GM12878 (cell line): ENCODE measurements around the gene STK26. TPM values are rescaled to one million over a fixed set of nuclear protein-coding genes. Genes with fewer than 3 reads are reported as not detected.

Experiments used
- ATF7 ChIP-seq: fragments of 450-650 bp; IDR thresholded peaks from 2 replicates; pipeline ENCODE4 v1.6.1; 2016; ENCODE audit warnings: low read depth, mild to moderate bottlenecking
- BACH1 ChIP-seq: fragments of 450-650 bp; IDR thresholded peaks from 2 replicates; pipeline ENCODE4 v1.6.1; 2017; ENCODE audit warnings: mild to moderate bottlenecking, borderline replicate concordance
- BCL3 ChIP-seq: IDR thresholded peaks from 2 replicates; pipeline ENCODE4 v1.6.1; 2011; ENCODE audit warnings: borderline replicate concordance, low read depth, mild to moderate bottlenecking, moderate library complexity, low read length; ENCODE audit not compliant: insufficient read depth, poor library complexity, severe bottlenecking
- CBX3 ChIP-seq: fragments of 200-600 bp; sonication (generic); IDR thresholded peaks from 2 replicates; pipeline ENCODE4 v1.6.1; 2016; ENCODE audit warnings: low read depth, borderline replicate concordance
- CBX5 ChIP-seq: sonication (generic); IDR thresholded peaks from 2 replicates; pipeline ENCODE4 v1.6.1; 2016; ENCODE audit warnings: low read depth, moderate library complexity, mild to moderate bottlenecking, inconsistent platforms
- CEBPB ChIP-seq, 2 experiments: fragments of 150-350 bp in 1 of 2; IDR thresholded peaks; 2 replicates each; pipeline ENCODE4 v1.6.1; 2012 to 2014; ENCODE audit warnings: low read depth in 2 of 2, low read length in 2 of 2, borderline replicate concordance in 1 of 2, inconsistent platforms in 1 of 2
- CREB1 ChIP-seq: IDR thresholded peaks from 2 replicates; pipeline ENCODE4 v1.6.1; 2012; ENCODE audit warnings: low read depth, mild to moderate bottlenecking, inconsistent platforms
- EZH2 ChIP-seq: IDR thresholded peaks from 2 replicates; pipeline ENCODE4 v1.6.1; 2012; ENCODE audit warnings: low read depth, mild to moderate bottlenecking, control low read depth, inconsistent platforms, low read length, borderline replicate concordance; ENCODE audit not compliant: control insufficient read depth
- GATAD2B ChIP-seq: fragments of 450-650 bp; conservative IDR thresholded peaks from 2 replicates; pipeline ENCODE4 v1.6.1; 2017; ENCODE audit warnings: low read depth, mild to moderate bottlenecking, moderate library complexity
- HSF1 ChIP-seq: fragments of 150-350 bp; IDR thresholded peaks from 2 replicates; pipeline ENCODE4 v1.6.1; 2014; ENCODE audit warnings: mild to moderate bottlenecking, low read depth, low read length
- IKZF1 ChIP-seq: fragments of 450-650 bp; conservative IDR thresholded peaks from 2 replicates; pipeline ENCODE4 v1.6.1; 2017; ENCODE audit warnings: antibody characterized with exemption, mild to moderate bottlenecking
- MEF2B ChIP-seq: fragments of 450-650 bp; IDR thresholded peaks from 2 replicates; pipeline ENCODE4 v1.6.1; 2018; ENCODE audit warnings: mild to moderate bottlenecking, moderate library complexity; ENCODE audit not compliant: partially characterized antibody, poor library complexity, severe bottlenecking
- POLR2A ChIP-seq: IDR thresholded peaks from 2 replicates; pipeline ENCODE4 v1.6.1; 2011; ENCODE audit warnings: low read depth, mild to moderate bottlenecking, low read length
- RUNX3 ChIP-seq: IDR thresholded peaks from 2 replicates; pipeline ENCODE4 v1.6.1; 2012; ENCODE audit warnings: low read length, inconsistent platforms
- SMARCA5 ChIP-seq: fragments of 450-650 bp; IDR thresholded peaks from 2 replicates; pipeline ENCODE4 v1.6.1; 2017; ENCODE audit warnings: mild to moderate bottlenecking
- SP1 ChIP-seq: IDR thresholded peaks from one replicate; pipeline ENCODE4 v1.6.1; 2011; ENCODE audit warnings: low read depth, low read length
- TBL1XR1 ChIP-seq: IDR thresholded peaks from 2 replicates; pipeline ENCODE4 v1.6.1; 2012; ENCODE audit warnings: low read depth, low read length, improper control_type of control experiment
- WRNIP1 ChIP-seq: IDR thresholded peaks from 2 replicates; pipeline ENCODE4 v1.6.1; 2011; ENCODE audit warnings: low read depth, low read length, improper control_type of control experiment, borderline replicate concordance
- ZNF24 ChIP-seq: fragments of 450-650 bp; IDR thresholded peaks from 2 replicates; pipeline ENCODE4 v1.6.1; 2017; ENCODE audit warnings: antibody characterized with exemption, mild to moderate bottlenecking
- ZSCAN29 ChIP-seq: fragments of 450-650 bp; IDR thresholded peaks from 2 replicates; pipeline ENCODE4 v1.6.1; 2017; ENCODE audit warnings: mild to moderate bottlenecking, moderate library complexity
- polyA plus RNA-seq, 11 experiments: library from polyadenylated mRNA; depleted of rRNA in 4 of 11; unstranded in 6 of 11; stranded (reverse) in 5 of 11; fragments of >200 nt; fragmentation: Nextera tagmentation in 4 of 11; fragmentation: Illumina TruSeq in 1 of 11; extraction: Ambion mirVana in 4 of 11; extraction: Trizol in 1 of 11; gene quantifications; 1 replicate in 1 of 11; 2 replicates in 10 of 11; pipeline versions ENCODE4 v1.2.1 to v1.2.3, GENCODE V29; 2011 to 2016; ENCODE audit warnings: inconsistent platforms in 2 of 11, missing spikeins in 2 of 11, low read depth in 1 of 11
- total RNA-seq, 4 experiments: library from RNA; depleted of rRNA in 3 of 4; stranded (reverse); fragments of >200 nt in 3 of 4; fragmentation: Illumina TruSeq in 1 of 4; extraction: Trizol in 1 of 4; gene quantifications; 2 replicates each; pipeline versions ENCODE4 v1.2.1 to v1.2.3, GENCODE V29; 2013 to 2021
- TF ChIP-seq, protein P1 (sequence below): fragments of 450-650 bp; IDR thresholded peaks from 2 replicates; pipeline ENCODE4 v1.6.1; 2017; ENCODE audit warnings: mild to moderate bottlenecking, moderate library complexity
- TF ChIP-seq, protein P2 (sequence below): fragments of 450-650 bp; IDR thresholded peaks from 2 replicates; pipeline ENCODE4 v1.6.1; 2018; ENCODE audit warnings: mild to moderate bottlenecking, low read depth, moderate library complexity; ENCODE audit not compliant: partially characterized antibody

STK26 gene
- total and polyA plus RNA-seq, 10 of the 15 experiments (the other 5 are each of a cell fraction or from before 2014, with no cell fraction given): 30.4 to 78.6 (median 58.8) TPM

DNA sequence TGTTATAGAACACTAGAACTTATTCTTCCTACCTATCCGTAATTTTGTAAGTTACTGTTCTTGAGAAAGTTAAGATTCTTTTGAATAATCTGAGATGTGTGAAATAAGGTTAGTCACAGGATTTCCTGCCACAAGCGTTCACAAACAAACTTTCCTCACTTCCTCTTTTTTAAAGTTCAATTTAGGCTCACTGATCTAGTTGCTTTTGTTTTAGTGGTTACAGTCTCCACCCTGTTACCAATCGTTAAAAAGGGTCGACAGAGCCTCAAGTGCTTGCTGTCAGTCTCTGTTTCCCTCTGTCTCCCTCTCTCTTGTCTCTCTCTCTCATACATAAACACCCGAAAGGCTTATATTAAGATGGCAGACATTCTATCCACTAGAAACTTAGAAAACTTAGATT is 35.9 kb upstream of the STK26 start (continued):
- TF ChIP-seq ZNF24 (peak; percentile 59; the same call in 1 of the 2 replicates), POLR2A (no peak), BCL3 (no peak), BACH1 (peak; percentile 74; the same call in 1 of the 2 replicates), EZH2 (no peak), TBL1XR1 (peak; percentile 76; the same call in 1 of the 2 replicates), SP1 (peak; percentile 52), HSF1 (no peak), CBX5 (0 out of 2 replicates have a peak, but pooled peaks have one; percentile 25), WRNIP1 (no peak), SMARCA5 (peak; percentile 79; the same call in 1 of the 2 replicates), CEBPB (IDR thresholded peaks at IDR 0.05; ENCODE audit: borderline replicate concordance in 1 of 2, low read depth in 2 of 2, low read length in 2 of 2) (no peak), RUNX3 (peak; percentile 89), ZSCAN29 (no peak), CREB1 (no peak), IKZF1 (peak; percentile 52), MEF2B (peak; percentile 60), ATF7 (peak; percentile 64; the same call in 1 of the 2 replicates), GATAD2B (peak; percentile 38; the same call in 1 of the 2 replicates), CBX3 (no peak)
- TF ChIP-seq, protein P1, sequence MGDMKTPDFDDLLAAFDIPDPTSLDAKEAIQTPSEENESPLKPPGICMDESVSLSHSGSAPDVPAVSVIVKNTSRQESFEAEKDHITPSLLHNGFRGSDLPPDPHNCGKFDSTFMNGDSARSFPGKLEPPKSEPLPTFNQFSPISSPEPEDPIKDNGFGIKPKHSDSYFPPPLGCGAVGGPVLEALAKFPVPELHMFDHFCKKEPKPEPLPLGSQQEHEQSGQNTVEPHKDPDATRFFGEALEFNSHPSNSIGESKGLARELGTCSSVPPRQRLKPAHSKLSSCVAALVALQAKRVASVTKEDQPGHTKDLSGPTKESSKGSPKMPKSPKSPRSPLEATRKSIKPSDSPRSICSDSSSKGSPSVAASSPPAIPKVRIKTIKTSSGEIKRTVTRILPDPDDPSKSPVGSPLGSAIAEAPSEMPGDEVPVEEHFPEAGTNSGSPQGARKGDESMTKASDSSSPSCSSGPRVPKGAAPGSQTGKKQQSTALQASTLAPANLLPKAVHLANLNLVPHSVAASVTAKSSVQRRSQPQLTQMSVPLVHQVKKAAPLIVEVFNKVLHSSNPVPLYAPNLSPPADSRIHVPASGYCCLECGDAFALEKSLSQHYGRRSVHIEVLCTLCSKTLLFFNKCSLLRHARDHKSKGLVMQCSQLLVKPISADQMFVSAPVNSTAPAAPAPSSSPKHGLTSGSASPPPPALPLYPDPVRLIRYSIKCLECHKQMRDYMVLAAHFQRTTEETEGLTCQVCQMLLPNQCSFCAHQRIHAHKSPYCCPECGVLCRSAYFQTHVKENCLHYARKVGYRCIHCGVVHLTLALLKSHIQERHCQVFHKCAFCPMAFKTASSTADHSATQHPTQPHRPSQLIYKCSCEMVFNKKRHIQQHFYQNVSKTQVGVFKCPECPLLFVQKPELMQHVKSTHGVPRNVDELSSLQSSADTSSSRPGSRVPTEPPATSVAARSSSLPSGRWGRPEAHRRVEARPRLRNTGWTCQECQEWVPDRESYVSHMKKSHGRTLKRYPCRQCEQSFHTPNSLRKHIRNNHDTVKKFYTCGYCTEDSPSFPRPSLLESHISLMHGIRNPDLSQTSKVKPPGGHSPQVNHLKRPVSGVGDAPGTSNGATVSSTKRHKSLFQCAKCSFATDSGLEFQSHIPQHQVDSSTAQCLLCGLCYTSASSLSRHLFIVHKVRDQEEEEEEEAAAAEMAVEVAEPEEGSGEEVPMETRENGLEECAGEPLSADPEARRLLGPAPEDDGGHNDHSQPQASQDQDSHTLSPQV: 0 out of 2 replicates have a peak, but pooled peaks have one; percentile 32
- TF ChIP-seq, protein P2, sequence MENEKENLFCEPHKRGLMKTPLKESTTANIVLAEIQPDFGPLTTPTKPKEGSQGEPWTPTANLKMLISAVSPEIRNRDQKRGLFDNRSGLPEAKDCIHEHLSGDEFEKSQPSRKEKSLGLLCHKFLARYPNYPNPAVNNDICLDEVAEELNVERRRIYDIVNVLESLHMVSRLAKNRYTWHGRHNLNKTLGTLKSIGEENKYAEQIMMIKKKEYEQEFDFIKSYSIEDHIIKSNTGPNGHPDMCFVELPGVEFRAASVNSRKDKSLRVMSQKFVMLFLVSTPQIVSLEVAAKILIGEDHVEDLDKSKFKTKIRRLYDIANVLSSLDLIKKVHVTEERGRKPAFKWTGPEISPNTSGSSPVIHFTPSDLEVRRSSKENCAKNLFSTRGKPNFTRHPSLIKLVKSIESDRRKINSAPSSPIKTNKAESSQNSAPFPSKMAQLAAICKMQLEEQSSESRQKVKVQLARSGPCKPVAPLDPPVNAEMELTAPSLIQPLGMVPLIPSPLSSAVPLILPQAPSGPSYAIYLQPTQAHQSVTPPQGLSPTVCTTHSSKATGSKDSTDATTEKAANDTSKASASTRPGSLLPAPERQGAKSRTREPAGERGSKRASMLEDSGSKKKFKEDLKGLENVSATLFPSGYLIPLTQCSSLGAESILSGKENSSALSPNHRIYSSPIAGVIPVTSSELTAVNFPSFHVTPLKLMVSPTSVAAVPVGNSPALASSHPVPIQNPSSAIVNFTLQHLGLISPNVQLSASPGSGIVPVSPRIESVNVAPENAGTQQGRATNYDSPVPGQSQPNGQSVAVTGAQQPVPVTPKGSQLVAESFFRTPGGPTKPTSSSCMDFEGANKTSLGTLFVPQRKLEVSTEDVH: no peak
